Mesendoderm (in vitro differentiated cells): ENCODE measurements around the gene TBPL2.

ENCODE experiments used
- DNase-seq: peaks from one replicate; pipeline ENCODE4 v3.0.0; 2013
- H2AK5ac ChIP-seq: 2 replicates; pipeline ENCODE4 v1.6.1; 2013; ENCODE audit warnings: low read length, inconsistent platforms
- H2BK120ac ChIP-seq: 2 replicates; pipeline ENCODE4 v1.6.1; 2013; ENCODE audit warnings: low read depth, mild to moderate bottlenecking, low read length, moderate library complexity, mixed read lengths
- H2BK15ac ChIP-seq: replicated peaks from 2 replicates; pipeline ENCODE4 v1.6.1; 2013; ENCODE audit warnings: low read depth, mild to moderate bottlenecking, moderate library complexity
- H2BK5ac ChIP-seq: 2 replicates; pipeline ENCODE4 v1.6.1; 2013; ENCODE audit warnings: low read length, inconsistent platforms
- H3K18ac ChIP-seq: 2 replicates; pipeline ENCODE4 v1.6.1; 2013; ENCODE audit warnings: mild to moderate bottlenecking, low read length, mixed read lengths
- H3K23ac ChIP-seq: one replicate; pipeline ENCODE4 v1.6.1; 2013; ENCODE audit warnings: low read length
- H3K27ac ChIP-seq: 2 replicates; pipeline ENCODE4 v1.5.1; 2013; ENCODE audit warnings: low read depth, mild to moderate bottlenecking, inconsistent platforms, low read length, moderate library complexity
- H3K27me3 ChIP-seq: 2 replicates; pipeline ENCODE4 v1.6.1; 2013; ENCODE audit warnings: low read length, control low read depth, mild to moderate bottlenecking, inconsistent platforms; ENCODE audit not compliant: insufficient read depth, poor library complexity
- H3K36me3 ChIP-seq: 2 replicates; pipeline ENCODE4 v1.6.1; 2013; ENCODE audit warnings: low read length, inconsistent platforms; ENCODE audit not compliant: control insufficient read depth, insufficient read depth
- H3K4ac ChIP-seq: one replicate; pipeline ENCODE4 v1.6.1; 2013; ENCODE audit warnings: low read depth, mild to moderate bottlenecking, low read length, moderate library complexity
- H3K4me1 ChIP-seq: 2 replicates; pipeline ENCODE4 v1.6.1; 2013; ENCODE audit warnings: low read depth, low read length, inconsistent platforms; ENCODE audit not compliant: control insufficient read depth
- H3K4me2 ChIP-seq: 2 replicates; pipeline ENCODE4 v1.6.1; 2013; ENCODE audit warnings: low read length
- H3K4me3 ChIP-seq: 2 replicates; pipeline ENCODE4 v1.5.1; 2013; ENCODE audit warnings: mild to moderate bottlenecking, low read length
- H3K56ac ChIP-seq: one replicate; pipeline ENCODE4 v1.6.1; 2013; ENCODE audit warnings: low read length
- H3K79me1 ChIP-seq: 2 replicates; pipeline ENCODE4 v1.6.1; 2013; ENCODE audit warnings: low read length, inconsistent platforms
- H3K79me2 ChIP-seq: 2 replicates; pipeline ENCODE4 v1.6.1; 2013; ENCODE audit warnings: mild to moderate bottlenecking, low read length; ENCODE audit not compliant: control insufficient read depth, insufficient read depth
- H3K9ac ChIP-seq: 2 replicates; pipeline ENCODE4 v1.6.1; 2013; ENCODE audit warnings: low read length, inconsistent platforms
- H4K5ac ChIP-seq: one replicate; pipeline ENCODE4 v1.6.1; 2013; ENCODE audit warnings: low read length
- H4K8ac ChIP-seq: one replicate; pipeline ENCODE4 v1.6.1; 2013; ENCODE audit warnings: low read depth, mild to moderate bottlenecking, control low read depth, low read length, moderate library complexity
- WGBS: extraction: QIAGEN DNeasy Blood & Tissue Kit; methylation state at CpG from one replicate; pipeline ENCODE4 v1.1.7; 2013; ENCODE audit warnings: low lambda C conversion rate, missing lambda C conversion rate; ENCODE audit not compliant: insufficient coverage; ENCODE audit errors: extremely low coverage; 5-methylcytosine and 5-hydroxymethylcytosine counted together

Gene TBPL2

GRCh38 chr14:55454264-55455002 is 14.0 kb upstream of the TBPL2 start:
- H3K36me3 ChIP-seq, result no peaks in the 10 kb centered on the region
- H2BK15ac ChIP-seq, result no peak overlapping the region
- H3K18ac ChIP-seq, result no peak overlapping the region
- no peak overlapping the region for H3K4ac ChIP-seq
- no peak overlapping the region for H2BK5ac ChIP-seq
- H3K79me2 ChIP-seq, result no peaks in the 10 kb centered on the region
- no peak overlapping the region for H3K56ac ChIP-seq
- DNase-seq, result peak; percentile 13
- no peak overlapping the region for H2AK5ac ChIP-seq
- H4K5ac ChIP-seq, result no peak overlapping the region
- H3K79me1 ChIP-seq, result no peaks in the 10 kb centered on the region
- H3K27me3 ChIP-seq, result no peaks in the 10 kb centered on the region
- H4K8ac ChIP-seq, result no peak overlapping the region
- no peak overlapping the region for H2BK120ac ChIP-seq
- no peak overlapping the region for H3K23ac ChIP-seq
- H3K9ac ChIP-seq, result no peak overlapping the region
- no CpG with 5 or more reads among the region's 13 CpGs for WGBS
- no peaks in the 10 kb centered on the region for H3K4me1 ChIP-seq
- no peak overlapping the region for H3K4me3 ChIP-seq
- no peak overlapping the region for H3K4me2 ChIP-seq
- no peak overlapping the region for H3K27ac ChIP-seq

- Histone ChIP-seq H3K4ac (no peak overlapping the region), H2BK15ac (no peak overlapping the region), H3K27me3 (no peaks in the 10 kb centered on the region), H3K4me3 (no peak overlapping the region), H2BK5ac (no peak overlapping the region), H4K8ac (no peak overlapping the region), H3K4me1 (no peaks in the 10 kb centered on the region), H2AK5ac (no peak overlapping the region), H3K18ac (no peak overlapping the region), H3K79me2 (no peaks in the 10 kb centered on the region), H3K4me2 (no peak overlapping the region), H3K79me1 (no peaks in the 10 kb centered on the region), H3K56ac (no peak overlapping the region), H3K9ac (no peak overlapping the region), H3K27ac (no peak overlapping the region), H3K23ac (no peak overlapping the region), H3K36me3 (no peaks in the 10 kb centered on the region), H4K5ac (no peak overlapping the region), H2BK120ac (no peak overlapping the region)
- WGBS, result no CpG with 5 or more reads among the region's 2 CpGs
- DNase-seq, result no peak
Measured at GRCh38 chr14:55451950-55452349, 11.5 kb upstream of the TBPL2 start.

DNA sequence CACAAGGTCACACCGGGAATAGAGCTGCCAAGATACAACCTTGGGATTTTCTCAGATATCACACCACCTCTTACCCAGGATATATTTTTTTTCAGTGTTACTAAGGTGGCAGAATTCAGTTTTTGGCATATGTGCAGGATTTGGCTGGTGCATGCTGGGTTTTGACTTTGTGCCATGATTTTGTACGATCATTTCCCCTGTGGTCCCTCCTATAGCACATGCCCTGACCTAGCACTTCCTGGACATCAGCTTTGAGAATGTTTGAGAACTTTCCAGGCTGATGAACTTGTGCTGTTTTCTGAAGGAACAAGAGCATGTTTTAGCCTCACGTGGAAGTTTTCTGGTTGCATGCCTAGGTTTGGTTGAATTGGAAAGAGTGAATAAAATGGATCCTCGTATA is 11.0 kb upstream of the TBPL2 start:
- Histone ChIP-seq H3K18ac (no peak overlapping the region), H3K4ac (no peak overlapping the region), H3K79me1 (no peaks in the 10 kb centered on the region), H4K5ac (no peak overlapping the region), H3K36me3 (no peaks in the 10 kb centered on the region), H3K4me3 (no peak overlapping the region), H2BK15ac (no peak overlapping the region), H4K8ac (no peak overlapping the region), H3K27ac (no peak overlapping the region), H3K4me2 (no peak overlapping the region), H3K27me3 (no peaks in the 10 kb centered on the region), H2AK5ac (no peak overlapping the region), H3K4me1 (no peaks in the 10 kb centered on the region), H2BK5ac (no peak overlapping the region), H3K56ac (no peak overlapping the region), H3K23ac (no peak overlapping the region), H3K9ac (no peak overlapping the region), H3K79me2 (no peaks in the 10 kb centered on the region), H2BK120ac (no peak overlapping the region)
- WGBS, result no CpG with 5 or more reads among the region's 4 CpGs
- DNase-seq, result no peak

DNA sequence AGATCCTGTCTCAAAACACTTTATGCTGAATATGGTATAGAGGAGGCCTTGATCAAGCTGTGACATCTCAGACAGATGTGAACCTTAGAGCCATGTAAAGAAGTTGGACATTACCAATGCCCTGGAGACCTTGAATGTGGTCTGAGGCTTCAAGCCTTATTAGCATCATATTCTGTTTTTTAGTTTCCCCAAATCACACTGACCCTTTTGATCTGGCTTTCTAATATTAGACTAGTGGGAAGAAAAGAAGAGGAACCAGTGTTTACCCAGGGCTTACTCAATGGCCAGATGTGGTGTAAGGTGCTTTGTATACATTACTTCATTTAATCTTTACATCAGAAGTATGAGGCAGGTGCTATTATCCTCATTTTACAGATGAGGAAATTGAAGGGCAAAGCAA is 10.6 kb upstream of the TBPL2 start:
- Histone ChIP-seq H3K4me1 (no peaks in the 10 kb centered on the region), H2AK5ac (no peak overlapping the region), H2BK15ac (no peak overlapping the region), H3K18ac (no peak overlapping the region), H3K79me2 (no peaks in the 10 kb centered on the region), H3K27me3 (no peaks in the 10 kb centered on the region), H3K9ac (no peak overlapping the region), H3K4me3 (no peak overlapping the region), H3K36me3 (no peaks in the 10 kb centered on the region), H4K5ac (no peak overlapping the region), H2BK120ac (no peak overlapping the region), H3K23ac (no peak overlapping the region), H3K27ac (no peak overlapping the region), H4K8ac (no peak overlapping the region), H3K4me2 (no peak overlapping the region), H3K79me1 (no peaks in the 10 kb centered on the region), H3K56ac (no peak overlapping the region), H3K4ac (no peak overlapping the region), H2BK5ac (no peak overlapping the region)
- DNase-seq, result no peak

DNA sequence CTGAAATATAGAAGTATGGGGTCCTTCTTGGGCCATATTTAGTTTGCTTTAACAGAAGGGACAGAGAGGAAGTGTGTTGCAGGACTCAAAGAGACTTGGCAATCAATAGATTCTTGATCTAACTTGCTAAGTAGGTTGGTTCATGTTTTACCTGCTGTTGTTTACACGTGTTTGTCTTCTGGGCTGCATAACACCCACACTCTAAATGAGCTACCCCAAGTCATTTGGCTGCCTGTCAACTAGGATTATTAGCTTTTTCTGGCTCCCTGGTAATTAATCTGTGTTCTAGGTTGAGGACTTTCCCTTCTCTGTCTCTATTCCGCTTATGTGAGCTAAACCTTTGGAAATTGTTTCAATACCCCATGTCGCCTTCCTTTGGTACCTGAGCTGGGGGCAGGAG is 10.1 kb upstream of the TBPL2 start:
- H3K18ac ChIP-seq, result no peak overlapping the region
- no peak for DNase-seq
- no peak overlapping the region for H2BK15ac ChIP-seq
- H2BK5ac ChIP-seq, result no peak overlapping the region
- no peak overlapping the region for H3K4me3 ChIP-seq
- no peak overlapping the region for H3K23ac ChIP-seq
- no peak overlapping the region for H3K9ac ChIP-seq
- no peak overlapping the region for H4K8ac ChIP-seq
- WGBS, result no CpG with 5 or more reads among the region's 3 CpGs
- no peak overlapping the region for H2BK120ac ChIP-seq
- no peaks in the 10 kb centered on the region for H3K79me1 ChIP-seq
- H3K79me2 ChIP-seq, result no peaks in the 10 kb centered on the region
- H3K4ac ChIP-seq, result no peak overlapping the region
- no peak overlapping the region for H4K5ac ChIP-seq
- no peak overlapping the region for H3K27ac ChIP-seq
- H3K36me3 ChIP-seq, result no peaks in the 10 kb centered on the region
- H3K56ac ChIP-seq, result no peak overlapping the region
- no peak overlapping the region for H3K4me2 ChIP-seq
- no peaks in the 10 kb centered on the region for H3K27me3 ChIP-seq
- no peaks in the 10 kb centered on the region for H3K4me1 ChIP-seq
- no peak overlapping the region for H2AK5ac ChIP-seq

DNA sequence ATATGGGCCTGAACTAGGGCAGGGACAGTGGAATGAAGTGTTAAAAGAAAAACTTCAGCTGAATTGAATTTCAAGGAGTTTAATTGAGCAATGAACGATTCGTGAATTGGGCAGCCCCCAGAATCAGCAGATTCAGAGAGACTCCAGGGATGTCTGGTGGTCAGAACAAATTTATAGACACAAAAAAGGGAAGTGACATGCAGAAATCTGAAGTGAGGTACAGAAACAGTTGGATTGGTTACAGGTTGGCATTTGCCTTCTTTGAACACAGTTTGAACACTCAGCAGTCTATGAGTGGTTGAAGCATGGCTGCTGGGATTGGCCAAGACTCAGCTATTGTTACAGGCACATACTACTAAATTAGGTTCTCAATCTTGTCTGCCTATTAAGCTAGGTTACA is 9.7 kb upstream of the TBPL2 start:
- H3K79me2 ChIP-seq, result no peaks in the 10 kb centered on the region
- no peaks in the 10 kb centered on the region for H3K79me1 ChIP-seq
- no peak overlapping the region for H2BK5ac ChIP-seq
- no peak overlapping the region for H4K8ac ChIP-seq
- no peak overlapping the region for H3K27ac ChIP-seq
- no peak overlapping the region for H3K4me3 ChIP-seq
- H2AK5ac ChIP-seq, result no peak overlapping the region
- no peak overlapping the region for H3K56ac ChIP-seq
- H3K4me1 ChIP-seq, result no peaks in the 10 kb centered on the region
- DNase-seq, result no peak
- no peak overlapping the region for H3K4ac ChIP-seq
- no CpG with 5 or more reads among the region's 2 CpGs for WGBS
- no peak overlapping the region for H2BK120ac ChIP-seq
- H3K36me3 ChIP-seq, result no peaks in the 10 kb centered on the region
- H3K27me3 ChIP-seq, result no peaks in the 10 kb centered on the region
- H3K23ac ChIP-seq, result no peak overlapping the region
- H2BK15ac ChIP-seq, result no peak overlapping the region
- no peak overlapping the region for H3K4me2 ChIP-seq
- H4K5ac ChIP-seq, result no peak overlapping the region
- no peak overlapping the region for H3K9ac ChIP-seq
- no peak overlapping the region for H3K18ac ChIP-seq
